Measurements from ENCODE around the gene THAP3.

The THAP3 gene

DNA sequence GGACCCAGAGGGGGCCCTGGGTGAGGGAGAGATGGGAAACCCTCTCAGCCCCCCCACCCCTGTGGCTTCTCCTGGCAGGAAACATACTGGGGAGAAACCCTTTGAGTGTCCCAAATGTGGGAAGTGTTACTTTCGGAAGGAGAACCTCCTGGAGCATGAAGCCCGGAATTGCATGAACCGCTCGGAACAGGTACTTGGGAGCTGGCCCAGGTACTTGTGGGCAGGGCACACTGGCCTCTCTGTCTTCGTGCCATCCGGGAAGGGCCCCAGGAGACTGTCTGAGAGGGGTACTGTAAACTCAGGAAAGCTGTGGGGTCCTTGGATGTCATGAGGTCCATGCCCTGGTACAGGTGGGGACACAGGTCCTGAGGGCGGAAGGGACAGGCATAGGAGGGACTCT, 38.8 kb upstream of the THAP3 start:
- peaks cover 11% of the 10 kb centered on the region for H3K36me3 Mint-ChIP-seq (ENCODE audit: low read depth)
- no peak overlapping the region for H3K27ac Mint-ChIP-seq
- TF ChIP-seq, protein P1, sequence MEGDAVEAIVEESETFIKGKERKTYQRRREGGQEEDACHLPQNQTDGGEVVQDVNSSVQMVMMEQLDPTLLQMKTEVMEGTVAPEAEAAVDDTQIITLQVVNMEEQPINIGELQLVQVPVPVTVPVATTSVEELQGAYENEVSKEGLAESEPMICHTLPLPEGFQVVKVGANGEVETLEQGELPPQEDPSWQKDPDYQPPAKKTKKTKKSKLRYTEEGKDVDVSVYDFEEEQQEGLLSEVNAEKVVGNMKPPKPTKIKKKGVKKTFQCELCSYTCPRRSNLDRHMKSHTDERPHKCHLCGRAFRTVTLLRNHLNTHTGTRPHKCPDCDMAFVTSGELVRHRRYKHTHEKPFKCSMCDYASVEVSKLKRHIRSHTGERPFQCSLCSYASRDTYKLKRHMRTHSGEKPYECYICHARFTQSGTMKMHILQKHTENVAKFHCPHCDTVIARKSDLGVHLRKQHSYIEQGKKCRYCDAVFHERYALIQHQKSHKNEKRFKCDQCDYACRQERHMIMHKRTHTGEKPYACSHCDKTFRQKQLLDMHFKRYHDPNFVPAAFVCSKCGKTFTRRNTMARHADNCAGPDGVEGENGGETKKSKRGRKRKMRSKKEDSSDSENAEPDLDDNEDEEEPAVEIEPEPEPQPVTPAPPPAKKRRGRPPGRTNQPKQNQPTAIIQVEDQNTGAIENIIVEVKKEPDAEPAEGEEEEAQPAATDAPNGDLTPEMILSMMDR (IDR thresholded peaks at IDR 0.05) = no peak
- no peak overlapping the region for H3K4me3 Mint-ChIP-seq
- H3K4me1 Mint-ChIP-seq = peaks cover 36% of the 10 kb centered on the region
- DNase-seq = no peak
- no peaks in the 10 kb centered on the region for H3K9me3 Mint-ChIP-seq
- H3K27me3 Mint-ChIP-seq (ENCODE audit: low read depth, poor library complexity) = no peaks in the 10 kb centered on the region

DNA sequence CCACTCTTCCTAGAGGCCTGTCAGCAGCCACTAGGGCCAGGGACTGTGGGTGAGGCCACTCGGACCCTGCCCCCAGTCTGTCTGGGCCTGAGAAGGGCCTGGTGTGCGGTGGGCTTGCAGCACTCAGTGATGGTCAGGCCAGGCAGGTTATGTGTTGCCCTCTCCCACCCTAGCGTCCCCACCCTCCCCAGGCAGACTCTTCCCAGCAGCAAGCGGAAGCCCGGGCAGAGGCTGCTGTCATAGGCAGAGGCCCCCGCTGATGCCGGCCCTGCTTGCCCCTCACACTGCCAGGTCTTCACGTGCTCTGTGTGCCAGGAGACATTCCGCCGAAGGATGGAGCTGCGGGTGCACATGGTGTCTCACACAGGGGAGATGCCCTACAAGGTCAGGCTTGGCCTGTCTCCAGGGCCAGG, 38.3 kb upstream of the THAP3 start:
- no peak overlapping the region for H3K27ac Mint-ChIP-seq
- peaks cover 11% of the 10 kb centered on the region for H3K36me3 Mint-ChIP-seq (ENCODE audit: low read depth)
- no peaks in the 10 kb centered on the region for H3K27me3 Mint-ChIP-seq (ENCODE audit: low read depth, poor library complexity)
- no peaks in the 10 kb centered on the region for H3K9me3 Mint-ChIP-seq
- H3K4me1 Mint-ChIP-seq = peaks cover 31% of the 10 kb centered on the region
- no peak for DNase-seq
- TF ChIP-seq, protein P1 (IDR thresholded peaks at IDR 0.05) = no peak
- H3K4me3 Mint-ChIP-seq = no peak overlapping the region

DNA sequence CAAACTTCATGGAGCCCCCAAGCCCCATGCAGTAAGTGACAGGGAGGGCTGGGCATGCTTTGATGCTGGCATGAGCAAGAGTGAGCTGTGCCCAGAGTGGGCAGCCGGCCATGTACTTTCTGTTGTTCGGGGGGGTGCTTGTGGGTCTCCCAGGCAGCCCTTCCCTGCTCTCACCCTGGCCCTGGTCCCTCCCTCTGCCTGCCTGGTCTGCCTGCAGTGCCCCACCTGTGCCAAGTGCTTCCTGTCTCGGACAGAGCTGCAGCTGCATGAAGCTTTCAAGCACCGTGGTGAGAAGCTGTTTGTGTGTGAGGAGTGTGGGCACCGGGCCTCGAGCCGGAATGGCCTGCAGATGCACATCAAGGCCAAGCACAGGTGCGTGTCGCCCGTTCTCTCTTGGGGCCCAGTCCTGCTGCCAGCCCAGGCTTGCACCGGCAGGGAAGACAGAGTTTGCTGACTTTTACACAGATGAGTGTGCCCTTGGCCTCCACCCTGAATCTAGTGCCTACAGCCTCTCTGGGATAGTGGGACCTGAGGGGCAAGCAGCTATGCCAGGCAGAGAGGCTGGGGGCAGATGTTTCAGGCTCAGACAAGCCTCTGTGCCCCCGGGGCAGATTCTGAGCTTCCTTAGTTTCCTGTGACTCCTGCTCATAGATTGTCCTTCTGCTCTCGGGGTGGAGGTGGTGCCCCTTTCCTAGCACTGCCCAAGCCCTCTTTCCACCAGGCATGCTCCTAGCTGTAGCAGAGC, 37.2 kb upstream of the THAP3 start:
- TF ChIP-seq, protein P1 (IDR thresholded peaks at IDR 0.05) = no peak
- peaks cover 23% of the 10 kb centered on the region for H3K4me1 Mint-ChIP-seq
- peak overlapping the region; percentile 57 for H3K27ac Mint-ChIP-seq
- H3K4me3 Mint-ChIP-seq = no peak overlapping the region
- peaks cover 11% of the 10 kb centered on the region for H3K36me3 Mint-ChIP-seq (ENCODE audit: low read depth)
- DNase-seq = no peak
- no peaks in the 10 kb centered on the region for H3K9me3 Mint-ChIP-seq
- H3K27me3 Mint-ChIP-seq (ENCODE audit: low read depth, poor library complexity) = no peaks in the 10 kb centered on the region

DNA sequence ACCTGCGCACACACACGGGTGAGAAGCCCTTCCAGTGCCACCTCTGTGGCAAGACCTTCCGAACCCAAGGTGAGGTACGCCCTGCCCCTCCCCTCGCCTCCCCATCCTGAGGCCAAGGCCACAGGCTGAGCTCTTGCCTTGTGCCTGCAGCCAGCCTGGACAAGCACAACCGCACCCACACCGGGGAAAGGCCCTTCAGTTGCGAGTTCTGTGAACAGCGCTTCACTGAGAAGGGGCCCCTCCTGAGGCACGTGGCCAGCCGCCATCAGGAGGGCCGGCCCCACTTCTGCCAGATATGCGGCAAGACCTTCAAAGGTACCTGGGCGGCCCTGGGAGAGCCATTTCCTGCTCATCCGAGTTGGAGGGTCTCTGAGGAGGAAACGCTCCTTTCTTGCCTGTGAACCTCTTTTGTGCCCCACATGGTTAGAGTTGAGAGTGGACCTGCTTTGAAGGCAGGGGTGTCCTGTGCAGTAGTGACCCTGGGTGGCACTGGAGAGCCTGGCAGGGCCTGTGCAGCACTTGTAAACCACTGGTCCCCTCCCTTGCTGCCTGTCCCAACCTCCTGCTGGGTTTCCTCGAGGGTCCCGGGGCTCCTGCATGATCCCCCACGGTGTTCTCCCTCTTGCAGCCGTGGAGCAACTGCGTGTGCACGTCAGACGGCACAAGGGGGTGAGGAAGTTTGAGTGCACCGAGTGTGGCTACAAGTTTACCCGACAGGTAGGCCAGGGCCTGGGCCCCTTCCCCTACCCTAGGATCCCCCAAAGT, 36.4 kb upstream of the THAP3 start:
- Mint-ChIP-seq H3K27me3 (ENCODE audit: low read depth, poor library complexity) (no peaks in the 10 kb centered on the region), H3K36me3 (ENCODE audit: low read depth) (peaks cover 11% of the 10 kb centered on the region), H3K4me1 (peaks cover 21% of the 10 kb centered on the region), H3K4me3 (no peak overlapping the region), H3K27ac (peak overlapping the region; percentile 61), H3K9me3 (no peaks in the 10 kb centered on the region)
- DNase-seq = no peak
- TF ChIP-seq, protein P1 (IDR thresholded peaks at IDR 0.05) = no peak

DNA sequence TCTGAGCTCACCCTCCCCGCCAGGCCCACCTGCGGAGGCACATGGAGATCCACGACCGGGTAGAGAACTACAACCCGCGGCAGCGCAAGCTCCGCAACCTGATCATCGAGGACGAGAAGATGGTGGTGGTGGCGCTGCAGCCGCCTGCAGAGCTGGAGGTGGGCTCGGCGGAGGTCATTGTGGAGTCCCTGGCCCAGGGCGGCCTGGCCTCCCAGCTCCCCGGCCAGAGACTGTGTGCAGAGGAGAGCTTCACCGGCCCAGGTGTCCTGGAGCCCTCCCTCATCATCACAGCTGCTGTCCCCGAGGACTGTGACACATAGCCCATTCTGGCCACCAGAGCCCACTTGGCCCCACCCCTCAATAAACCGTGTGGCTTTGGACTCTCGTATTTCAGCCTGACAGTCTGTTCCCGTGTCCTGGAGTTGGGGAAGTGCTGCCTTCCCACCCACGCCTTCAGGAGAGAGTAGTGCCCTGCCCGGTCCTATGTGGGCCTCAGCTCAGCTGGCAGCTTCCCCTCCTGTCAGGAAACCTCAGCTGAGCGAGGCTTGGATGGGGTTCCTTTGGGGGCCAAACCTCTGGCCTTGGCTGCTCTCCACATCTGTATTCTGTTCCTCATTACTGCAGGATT, 35.7 kb upstream of the THAP3 start:
- H3K36me3 Mint-ChIP-seq (ENCODE audit: low read depth) = peaks cover 14% of the 10 kb centered on the region
- H3K27ac Mint-ChIP-seq = peak overlapping the region; percentile 89
- H3K9me3 Mint-ChIP-seq = no peaks in the 10 kb centered on the region
- H3K4me1 Mint-ChIP-seq = peaks cover 21% of the 10 kb centered on the region
- H3K4me3 Mint-ChIP-seq = no peak overlapping the region
- TF ChIP-seq, protein P1 (IDR thresholded peaks at IDR 0.05) = no peak
- no peaks in the 10 kb centered on the region for H3K27me3 Mint-ChIP-seq (ENCODE audit: low read depth, poor library complexity)
- DNase-seq = no peak

Data from nephron progenitor cell (in vitro differentiated cells).